ENCODE results near the gene DLEC1. TPM values are rescaled to one million over a fixed set of nuclear protein-coding genes. Genes with fewer than 3 reads are reported as not detected.
"Not testable (repeated sequence)": the region's sequence is repeated elsewhere in the genome, so short reads cannot be mapped to it uniquely, and the experiment has no call there.

The DLEC1 gene
- total and polyA plus RNA-seq, 2 donors (not counting 1 experiment from before 2014, with no cell fraction given) = 0.52 to 2.1 TPM

DNA sequence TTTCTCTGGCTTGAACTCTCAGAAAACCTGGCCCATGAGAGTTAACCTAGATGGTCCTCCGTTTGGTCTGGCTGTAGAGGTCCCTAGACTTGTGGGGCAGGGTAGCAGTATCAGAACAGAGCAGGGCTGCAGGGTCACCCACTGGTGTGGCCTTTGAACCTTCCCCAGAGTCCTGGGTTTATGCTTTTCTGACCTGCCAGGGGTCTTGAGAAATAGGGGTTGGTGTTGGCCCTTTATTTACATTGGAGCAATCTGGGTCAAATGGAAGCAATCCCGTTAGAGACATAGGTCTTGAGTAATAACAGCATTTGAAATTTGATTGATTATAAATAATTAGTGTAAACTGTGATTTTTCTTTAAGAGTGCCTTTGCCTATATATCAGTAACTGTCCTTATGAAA lies 23.8 kb downstream of the DLEC1 start:
- no peak overlapping the region for H3K4me2 ChIP-seq (replicated peaks; ENCODE audit: low read depth, low read length, poor library complexity, severe bottlenecking)
- no peak overlapping the region for H3K27ac Mint-ChIP-seq
- H3K9me3 ChIP-seq (ENCODE audit: control extremely low read depth in 1 of 3, control insufficient read depth in 2 of 3, insufficient read depth in 1 of 3, low read length in 2 of 3) = peaks cover 0 to 5% (median 1%) of the 10 kb centered on the region in 3 donors
- no peak overlapping the region for H3K4me3 ChIP-seq (ENCODE audit: control extremely low read depth in 1 of 5, extremely low read depth in 1 of 5, insufficient read depth in 1 of 5, low read depth in 2 of 5, low read length in 4 of 5)
- H3K79me2 ChIP-seq (ENCODE audit: control insufficient read depth, insufficient read depth, low read length) = no peaks in the 10 kb centered on the region
- no peak overlapping the region for H2AFZ ChIP-seq (ENCODE audit: insufficient read depth, low read depth, low read length, poor library complexity, severe bottlenecking)
- intact Hi-C loops (cut with micrococcal nuclease) = no loop called here
- peaks cover 0 to 3% (median 0%) of the 10 kb centered on the region in 4 experiments for H3K27me3 ChIP-seq (replicated peaks in 1 of 4; ENCODE audit: control extremely low read depth in 1 of 4, control insufficient read depth in 3 of 4, insufficient read depth in 4 of 4, low read length in 3 of 4)
- H3K9me3 Mint-ChIP-seq (ENCODE audit: insufficient read depth) = no peaks in the 10 kb centered on the region
- no peaks in the 10 kb centered on the region for H4K20me1 ChIP-seq (ENCODE audit: control insufficient read depth, insufficient read depth, low read length, poor library complexity, severe bottlenecking)
- peaks cover 22% of the 10 kb centered on the region for H3K27me3 Mint-ChIP-seq
- TF ChIP-seq, protein P1, sequence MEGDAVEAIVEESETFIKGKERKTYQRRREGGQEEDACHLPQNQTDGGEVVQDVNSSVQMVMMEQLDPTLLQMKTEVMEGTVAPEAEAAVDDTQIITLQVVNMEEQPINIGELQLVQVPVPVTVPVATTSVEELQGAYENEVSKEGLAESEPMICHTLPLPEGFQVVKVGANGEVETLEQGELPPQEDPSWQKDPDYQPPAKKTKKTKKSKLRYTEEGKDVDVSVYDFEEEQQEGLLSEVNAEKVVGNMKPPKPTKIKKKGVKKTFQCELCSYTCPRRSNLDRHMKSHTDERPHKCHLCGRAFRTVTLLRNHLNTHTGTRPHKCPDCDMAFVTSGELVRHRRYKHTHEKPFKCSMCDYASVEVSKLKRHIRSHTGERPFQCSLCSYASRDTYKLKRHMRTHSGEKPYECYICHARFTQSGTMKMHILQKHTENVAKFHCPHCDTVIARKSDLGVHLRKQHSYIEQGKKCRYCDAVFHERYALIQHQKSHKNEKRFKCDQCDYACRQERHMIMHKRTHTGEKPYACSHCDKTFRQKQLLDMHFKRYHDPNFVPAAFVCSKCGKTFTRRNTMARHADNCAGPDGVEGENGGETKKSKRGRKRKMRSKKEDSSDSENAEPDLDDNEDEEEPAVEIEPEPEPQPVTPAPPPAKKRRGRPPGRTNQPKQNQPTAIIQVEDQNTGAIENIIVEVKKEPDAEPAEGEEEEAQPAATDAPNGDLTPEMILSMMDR (IDR thresholded peaks at IDR 0.05) = no peak
- no peaks in the 10 kb centered on the region for H3K4me1 Mint-ChIP-seq
- H3K4me1 ChIP-seq (ENCODE audit: control insufficient read depth in 2 of 2, insufficient read depth in 2 of 2, low read length in 2 of 2) = no peaks in the 10 kb centered on the region
- H3K9ac ChIP-seq (ENCODE audit: low read length) = no peak overlapping the region
- ChIA-PET CTCF (no interaction called here), POLR2A (no interaction called here)
- ATAC-seq (ENCODE audit: low read depth) = no peak
- no peak overlapping the region for H3K27ac ChIP-seq (ENCODE audit: low read length in 2 of 2)
- no peak overlapping the region for H3K4me3 Mint-ChIP-seq
- WGBS (ENCODE audit: insufficient coverage) = 82% methylated on average over 1 of the region's 2 CpGs
- H3K36me3 ChIP-seq (replicated peaks in 1 of 2; ENCODE audit: control extremely low read depth in 1 of 2, control insufficient read depth in 1 of 2, extremely low read depth in 1 of 2, insufficient read depth in 2 of 2, low read length in 1 of 2) = no peaks in the 10 kb centered on the region
- no peak for DNase-seq

DNA sequence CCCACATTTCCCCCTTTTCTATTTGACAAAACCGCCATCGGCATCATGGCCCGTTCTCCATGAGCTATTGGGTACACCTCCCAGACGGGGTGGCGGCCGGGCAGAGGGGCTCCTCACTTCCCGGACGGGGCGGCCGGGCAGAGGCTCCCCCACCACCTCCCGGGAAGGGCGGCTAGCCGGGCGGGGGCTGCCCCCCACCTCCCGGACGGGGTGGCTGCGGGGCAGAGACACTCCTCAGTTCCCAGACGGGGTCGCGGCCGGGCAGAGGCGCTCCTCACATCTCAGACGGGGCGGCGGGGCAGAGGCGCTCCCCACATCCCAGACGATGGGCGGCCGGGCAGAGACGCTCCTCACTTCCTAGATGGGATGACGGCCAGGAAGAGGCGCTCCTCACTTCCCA lies 25.4 kb downstream of the DLEC1 start:
- H3K9ac ChIP-seq (ENCODE audit: low read length); intact Hi-C loops (cut with micrococcal nuclease); H3K4me3 Mint-ChIP-seq; H4K20me1 ChIP-seq (ENCODE audit: control insufficient read depth, insufficient read depth, low read length, poor library complexity, severe bottlenecking); H3K4me1 Mint-ChIP-seq; H3K27ac ChIP-seq (ENCODE audit: low read length in 2 of 2); H3K4me1 ChIP-seq (ENCODE audit: control insufficient read depth in 2 of 2, insufficient read depth in 2 of 2, low read length in 2 of 2); POLR2A ChIA-PET; H3K9me3 ChIP-seq (ENCODE audit: control extremely low read depth in 1 of 3, control insufficient read depth in 2 of 3, insufficient read depth in 1 of 3, low read length in 2 of 3); H3K9me3 Mint-ChIP-seq (ENCODE audit: insufficient read depth); H3K27ac Mint-ChIP-seq; H3K4me3 ChIP-seq (ENCODE audit: control extremely low read depth in 1 of 5, extremely low read depth in 1 of 5, insufficient read depth in 1 of 5, low read depth in 2 of 5, low read length in 4 of 5); DNase-seq; H2AFZ ChIP-seq (ENCODE audit: insufficient read depth, low read depth, low read length, poor library complexity, severe bottlenecking); H3K36me3 ChIP-seq (replicated peaks in 1 of 2; ENCODE audit: control extremely low read depth in 1 of 2, control insufficient read depth in 1 of 2, extremely low read depth in 1 of 2, insufficient read depth in 2 of 2, low read length in 1 of 2); H3K79me2 ChIP-seq (ENCODE audit: control insufficient read depth, insufficient read depth, low read length); H3K27me3 ChIP-seq (replicated peaks in 1 of 4; ENCODE audit: control extremely low read depth in 1 of 4, control insufficient read depth in 3 of 4, insufficient read depth in 4 of 4, low read length in 3 of 4); H3K4me2 ChIP-seq (replicated peaks; ENCODE audit: low read depth, low read length, poor library complexity, severe bottlenecking); ATAC-seq (ENCODE audit: low read depth); CTCF ChIA-PET: not testable (repeated sequence)
- H3K27me3 Mint-ChIP-seq = peaks cover 18% of the 10 kb centered on the region
- 93% methylated on average over 14 of the region's 32 CpGs for WGBS (ENCODE audit: insufficient coverage)

All from B cell (primary cell).